GM23338 (cell line): ENCODE results near the gene ZNF653. TPM values are rescaled to one million over a fixed set of nuclear protein-coding genes. Genes with fewer than 3 reads are reported as not detected.

Source experiments
- ATAC-seq: fragments of 200-7000 bp; cut with Tn5 transposase; 3 replicates; pipeline ENCODE4 v1.9.1; 2020
- DNase-seq: peaks from one replicate; pipeline ENCODE4 v3.0.0-alpha.2; 2015; ENCODE audit warnings: low spot score
- H2AFZ ChIP-seq: fragments of 200-600 bp; sonication (generic); 2 replicates; pipeline ENCODE4 v1.8.0; 2016; ENCODE audit warnings: antibody characterized with exemption, mild to moderate bottlenecking, moderate library complexity
- H3F3A ChIP-seq: fragments of 200-600 bp; sonication (generic); replicated peaks from 2 replicates; pipeline ENCODE4 v1.8.0; 2017; ENCODE audit warnings: antibody characterized with exemption, mixed run types, low read depth
- H3K27ac ChIP-seq: fragments of 200-600 bp; sonication (generic); 2 replicates; pipeline ENCODE4 v1.6.1; 2016; ENCODE audit warnings: low read depth
- H3K27me3 ChIP-seq: fragments of 200-600 bp; sonication (generic); 2 replicates; pipeline ENCODE4 v1.8.0; 2016; ENCODE audit warnings: mild to moderate bottlenecking, mixed run types, moderate library complexity; ENCODE audit not compliant: insufficient read depth
- H3K36me3 ChIP-seq: fragments of 200-600 bp; sonication (generic); 2 replicates; pipeline ENCODE4 v1.8.0; 2016; ENCODE audit warnings: mild to moderate bottlenecking; ENCODE audit not compliant: insufficient read depth
- H3K4me1 ChIP-seq: fragments of 200-600 bp; sonication (generic); 2 replicates; pipeline ENCODE4 v1.8.0; 2016; ENCODE audit warnings: mild to moderate bottlenecking, moderate library complexity; ENCODE audit not compliant: insufficient read depth
- H3K4me2 ChIP-seq: fragments of 200-600 bp; sonication (generic); 2 replicates; pipeline ENCODE4 v1.7.1; 2017; ENCODE audit warnings: mixed run types
- H3K4me3 ChIP-seq: fragments of 200-600 bp; sonication (generic); 2 replicates; pipeline ENCODE4 v1.6.1; 2016; ENCODE audit warnings: mixed run types
- H3K79me2 ChIP-seq: fragments of 200-600 bp; sonication (generic); replicated peaks from 2 replicates; pipeline ENCODE4 v1.8.0; 2017; ENCODE audit warnings: mild to moderate bottlenecking; ENCODE audit not compliant: insufficient read depth
- H3K9me2 ChIP-seq: fragments of 200-600 bp; sonication (generic); 2 replicates; pipeline ENCODE4 v1.8.0; 2017; ENCODE audit not compliant: insufficient read depth
- H4K20me1 ChIP-seq: fragments of 200-600 bp; sonication (generic); replicated peaks from 2 replicates; pipeline ENCODE4 v1.8.0; 2017; ENCODE audit warnings: mild to moderate bottlenecking; ENCODE audit not compliant: insufficient read depth
- H3K27ac Mint-ChIP-seq: 2 replicates; pipeline ENCODE4 v1.8.0; 2020; ENCODE audit warnings: inconsistent platforms, mild to moderate bottlenecking, moderate library complexity, mixed read lengths
- H3K27me3 Mint-ChIP-seq: 3 replicates; pipeline ENCODE4 v1.8.0; 2022; ENCODE audit warnings: low read depth, mild to moderate bottlenecking, moderate library complexity, mixed read lengths, inconsistent platforms; ENCODE audit not compliant: insufficient read depth, poor library complexity
- H3K36me3 Mint-ChIP-seq: 3 replicates; pipeline ENCODE4 v1.8.0; 2021; ENCODE audit warnings: low read depth, mild to moderate bottlenecking, inconsistent platforms, moderate library complexity, mixed read lengths
- H3K4me1 Mint-ChIP-seq: 3 replicates; pipeline ENCODE4 v1.8.0; 2020; ENCODE audit warnings: mild to moderate bottlenecking, inconsistent platforms, mixed read lengths
- H3K4me3 Mint-ChIP-seq: 3 replicates; pipeline ENCODE4 v1.8.0; 2021; ENCODE audit warnings: moderate library complexity, mild to moderate bottlenecking, inconsistent platforms, mixed read lengths
- H3K9me3 Mint-ChIP-seq: 3 replicates; pipeline ENCODE4 v1.8.0; 2020; ENCODE audit warnings: moderate library complexity, mild to moderate bottlenecking, inconsistent platforms, mixed read lengths
- CREB1 ChIP-seq: fragments of 250-450 bp; sonication (Bioruptor Pico); IDR thresholded peaks from 2 replicates; pipeline ENCODE4 v1.5.0; 2020; ENCODE audit warnings: low read depth, mild to moderate bottlenecking, moderate library complexity
- CTCF ChIP-seq, 2 experiments: fragments of 200-600 bp in 1 of 2; sonication (generic) in 1 of 2; conservative IDR thresholded peaks; 2 replicates each; pipeline versions ENCODE4 v1.5.1 to v1.6.1; 2016 to 2017; ENCODE audit warnings: antibody characterized with exemption in 2 of 2, low read depth in 2 of 2, mild to moderate bottlenecking in 2 of 2, moderate library complexity in 1 of 2
- NANOG ChIP-seq: IDR thresholded peaks from 2 replicates; pipeline ENCODE4 v1.6.1; 2016; ENCODE audit warnings: antibody characterized with exemption, borderline replicate concordance
- STAT1 ChIP-seq: IDR thresholded peaks from one replicate; pipeline ENCODE4 v1.6.1; 2016; ENCODE audit warnings: antibody characterized with exemption; ENCODE audit not compliant: unreplicated experiment
- polyA plus RNA-seq: library from polyadenylated mRNA; unstranded; fragments of >200 nt; fragmentation: Nextera tagmentation; extraction: Ambion mirVana; gene quantifications from 2 replicates; pipeline ENCODE4 v1.2.1, GENCODE V29; 2016
- total RNA-seq: library from RNA; depleted of rRNA; stranded (reverse); fragments of >200 nt; shearing (Covaris generic); gene quantifications from 2 replicates; pipeline ENCODE4 v1.2.3, GENCODE V29; 2014
- TF ChIP-seq, protein P1 (sequence below): fragments of 250-450 bp; sonication (Bioruptor Pico); IDR thresholded peaks from 2 replicates; pipeline ENCODE4 v1.5.0; 2020; ENCODE audit warnings: mild to moderate bottlenecking, moderate library complexity
- TF ChIP-seq, protein P2 (sequence below): IDR thresholded peaks from one replicate; pipeline ENCODE4 v1.6.1; 2018; ENCODE audit warnings: antibody characterized with exemption; ENCODE audit not compliant: unreplicated experiment

The ZNF653 gene
- total and polyA plus RNA-seq, 2 experiments from 2014 or later, result 2.5 to 5.3 TPM

DNA sequence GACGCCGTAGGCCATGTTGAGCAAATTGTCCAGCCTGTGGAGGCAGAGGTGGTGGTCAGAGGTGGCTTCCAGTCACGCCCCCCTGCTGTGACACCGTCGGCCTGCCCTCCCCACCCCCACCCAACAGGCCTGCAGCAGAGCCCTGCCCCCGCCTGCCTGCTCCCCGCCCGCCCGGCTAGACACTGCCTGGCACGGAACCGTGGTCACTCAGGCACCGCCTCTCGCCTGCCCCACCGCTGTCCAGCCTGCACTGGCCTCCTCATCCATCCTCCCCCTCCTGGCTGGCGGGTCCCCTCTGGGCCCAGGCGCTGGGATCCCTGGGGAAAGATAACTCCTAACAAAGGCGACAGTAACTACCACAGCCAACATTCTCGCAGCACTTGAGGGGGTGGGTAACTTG is 48.5 kb downstream of the ZNF653 start:
- Mint-ChIP-seq H3K36me3 (no peaks in the 10 kb centered on the region; the same call in 2 of the 3 replicates), H3K27ac (no peak overlapping the region), H3K9me3 (no peaks in the 10 kb centered on the region; the same call in 2 of the 3 replicates), H3K4me3 (no peak overlapping the region), H3K4me1 (peaks cover 15% of the 10 kb centered on the region), H3K27me3 (peaks cover 10% of the 10 kb centered on the region)
- Histone ChIP-seq H3K27me3 (no peaks in the 10 kb centered on the region), H3K4me3 (no peak overlapping the region), H3F3A (0 out of 2 replicates have a peak, but pooled peaks cover 7% of the 10 kb centered on the region), H2AFZ (no peak overlapping the region), H3K4me2 (no peak overlapping the region), H3K9me2 (no peaks in the 10 kb centered on the region), H3K79me2 (no peaks in the 10 kb centered on the region), H3K4me1 (peaks cover 18% of the 10 kb centered on the region), H4K20me1 (no peaks in the 10 kb centered on the region), H3K27ac (no peak overlapping the region), H3K36me3 (no peaks in the 10 kb centered on the region)
- ATAC-seq, result peak; percentile 14
- no peak for DNase-seq
- TF ChIP-seq STAT1 (no peak), CTCF (conservative IDR thresholded peaks at IDR 0.05; ENCODE audit: low read depth in 2 of 2) (no peak), CREB1 (CRISPR knock-in tag) (no peak), NANOG (no peak)
- TF ChIP-seq, protein P1, sequence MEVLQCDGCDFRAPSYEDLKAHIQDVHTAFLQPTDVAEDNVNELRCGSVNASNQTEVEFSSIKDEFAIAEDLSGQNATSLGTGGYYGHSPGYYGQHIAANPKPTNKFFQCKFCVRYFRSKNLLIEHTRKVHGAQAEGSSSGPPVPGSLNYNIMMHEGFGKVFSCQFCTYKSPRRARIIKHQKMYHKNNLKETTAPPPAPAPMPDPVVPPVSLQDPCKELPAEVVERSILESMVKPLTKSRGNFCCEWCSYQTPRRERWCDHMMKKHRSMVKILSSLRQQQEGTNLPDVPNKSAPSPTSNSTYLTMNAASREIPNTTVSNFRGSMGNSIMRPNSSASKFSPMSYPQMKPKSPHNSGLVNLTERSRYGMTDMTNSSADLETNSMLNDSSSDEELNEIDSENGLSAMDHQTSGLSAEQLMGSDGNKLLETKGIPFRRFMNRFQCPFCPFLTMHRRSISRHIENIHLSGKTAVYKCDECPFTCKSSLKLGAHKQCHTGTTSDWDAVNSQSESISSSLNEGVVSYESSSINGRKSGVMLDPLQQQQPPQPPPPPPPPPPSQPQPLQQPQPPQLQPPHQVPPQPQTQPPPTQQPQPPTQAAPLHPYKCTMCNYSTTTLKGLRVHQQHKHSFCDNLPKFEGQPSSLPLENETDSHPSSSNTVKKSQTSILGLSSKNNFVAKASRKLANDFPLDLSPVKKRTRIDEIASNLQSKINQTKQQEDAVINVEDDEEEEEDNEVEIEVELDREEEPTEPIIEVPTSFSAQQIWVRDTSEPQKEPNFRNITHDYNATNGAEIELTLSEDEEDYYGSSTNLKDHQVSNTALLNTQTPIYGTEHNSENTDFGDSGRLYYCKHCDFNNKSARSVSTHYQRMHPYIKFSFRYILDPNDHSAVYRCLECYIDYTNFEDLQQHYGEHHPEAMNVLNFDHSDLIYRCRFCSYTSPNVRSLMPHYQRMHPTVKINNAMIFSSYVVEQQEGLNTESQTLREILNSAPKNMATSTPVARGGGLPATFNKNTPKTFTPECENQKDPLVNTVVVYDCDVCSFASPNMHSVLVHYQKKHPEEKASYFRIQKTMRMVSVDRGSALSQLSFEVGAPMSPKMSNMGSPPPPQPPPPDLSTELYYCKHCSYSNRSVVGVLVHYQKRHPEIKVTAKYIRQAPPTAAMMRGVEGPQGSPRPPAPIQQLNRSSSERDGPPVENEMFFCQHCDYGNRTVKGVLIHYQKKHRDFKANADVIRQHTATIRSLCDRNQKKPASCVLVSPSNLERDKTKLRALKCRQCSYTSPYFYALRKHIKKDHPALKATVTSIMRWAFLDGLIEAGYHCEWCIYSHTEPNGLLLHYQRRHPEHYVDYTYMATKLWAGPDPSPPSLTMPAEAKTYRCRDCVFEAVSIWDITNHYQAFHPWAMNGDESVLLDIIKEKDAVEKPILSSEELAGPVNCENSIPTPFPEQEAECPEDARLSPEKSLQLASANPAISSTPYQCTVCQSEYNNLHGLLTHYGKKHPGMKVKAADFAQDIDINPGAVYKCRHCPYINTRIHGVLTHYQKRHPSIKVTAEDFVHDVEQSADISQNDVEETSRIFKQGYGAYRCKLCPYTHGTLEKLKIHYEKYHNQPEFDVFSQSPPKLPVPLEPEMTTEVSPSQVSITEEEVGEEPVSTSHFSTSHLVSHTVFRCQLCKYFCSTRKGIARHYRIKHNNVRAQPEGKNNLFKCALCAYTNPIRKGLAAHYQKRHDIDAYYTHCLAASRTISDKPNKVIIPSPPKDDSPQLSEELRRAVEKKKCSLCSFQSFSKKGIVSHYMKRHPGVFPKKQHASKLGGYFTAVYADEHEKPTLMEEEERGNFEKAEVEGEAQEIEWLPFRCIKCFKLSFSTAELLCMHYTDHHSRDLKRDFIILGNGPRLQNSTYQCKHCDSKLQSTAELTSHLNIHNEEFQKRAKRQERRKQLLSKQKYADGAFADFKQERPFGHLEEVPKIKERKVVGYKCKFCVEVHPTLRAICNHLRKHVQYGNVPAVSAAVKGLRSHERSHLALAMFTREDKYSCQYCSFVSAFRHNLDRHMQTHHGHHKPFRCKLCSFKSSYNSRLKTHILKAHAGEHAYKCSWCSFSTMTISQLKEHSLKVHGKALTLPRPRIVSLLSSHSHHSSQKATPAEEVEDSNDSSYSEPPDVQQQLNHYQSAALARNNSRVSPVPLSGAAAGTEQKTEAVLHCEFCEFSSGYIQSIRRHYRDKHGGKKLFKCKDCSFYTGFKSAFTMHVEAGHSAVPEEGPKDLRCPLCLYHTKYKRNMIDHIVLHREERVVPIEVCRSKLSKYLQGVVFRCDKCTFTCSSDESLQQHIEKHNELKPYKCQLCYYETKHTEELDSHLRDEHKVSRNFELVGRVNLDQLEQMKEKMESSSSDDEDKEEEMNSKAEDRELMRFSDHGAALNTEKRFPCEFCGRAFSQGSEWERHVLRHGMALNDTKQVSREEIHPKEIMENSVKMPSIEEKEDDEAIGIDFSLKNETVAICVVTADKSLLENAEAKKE (CRISPR knock-in tag), result no peak
- TF ChIP-seq, protein P2, sequence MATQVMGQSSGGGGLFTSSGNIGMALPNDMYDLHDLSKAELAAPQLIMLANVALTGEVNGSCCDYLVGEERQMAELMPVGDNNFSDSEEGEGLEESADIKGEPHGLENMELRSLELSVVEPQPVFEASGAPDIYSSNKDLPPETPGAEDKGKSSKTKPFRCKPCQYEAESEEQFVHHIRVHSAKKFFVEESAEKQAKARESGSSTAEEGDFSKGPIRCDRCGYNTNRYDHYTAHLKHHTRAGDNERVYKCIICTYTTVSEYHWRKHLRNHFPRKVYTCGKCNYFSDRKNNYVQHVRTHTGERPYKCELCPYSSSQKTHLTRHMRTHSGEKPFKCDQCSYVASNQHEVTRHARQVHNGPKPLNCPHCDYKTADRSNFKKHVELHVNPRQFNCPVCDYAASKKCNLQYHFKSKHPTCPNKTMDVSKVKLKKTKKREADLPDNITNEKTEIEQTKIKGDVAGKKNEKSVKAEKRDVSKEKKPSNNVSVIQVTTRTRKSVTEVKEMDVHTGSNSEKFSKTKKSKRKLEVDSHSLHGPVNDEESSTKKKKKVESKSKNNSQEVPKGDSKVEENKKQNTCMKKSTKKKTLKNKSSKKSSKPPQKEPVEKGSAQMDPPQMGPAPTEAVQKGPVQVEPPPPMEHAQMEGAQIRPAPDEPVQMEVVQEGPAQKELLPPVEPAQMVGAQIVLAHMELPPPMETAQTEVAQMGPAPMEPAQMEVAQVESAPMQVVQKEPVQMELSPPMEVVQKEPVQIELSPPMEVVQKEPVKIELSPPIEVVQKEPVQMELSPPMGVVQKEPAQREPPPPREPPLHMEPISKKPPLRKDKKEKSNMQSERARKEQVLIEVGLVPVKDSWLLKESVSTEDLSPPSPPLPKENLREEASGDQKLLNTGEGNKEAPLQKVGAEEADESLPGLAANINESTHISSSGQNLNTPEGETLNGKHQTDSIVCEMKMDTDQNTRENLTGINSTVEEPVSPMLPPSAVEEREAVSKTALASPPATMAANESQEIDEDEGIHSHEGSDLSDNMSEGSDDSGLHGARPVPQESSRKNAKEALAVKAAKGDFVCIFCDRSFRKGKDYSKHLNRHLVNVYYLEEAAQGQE, result no peak
